Keratinocyte (primary cell): ENCODE measurements around the gene WNT16. TPM values are rescaled to one million over a fixed set of nuclear protein-coding genes. Genes with fewer than 3 reads are reported as not detected.

ENCODE experiments used
- DNase-seq: peaks from one replicate; pipeline ENCODE4 v3.0.0-alpha.2; 2011; ENCODE audit warnings: low read depth, missing footprints, low spot score
- FAIRE-seq: peaks from 2 replicates; lab custom pipeline; 2011; peaks lifted over from hg19 to GRCh38; lab: Jason Lieb, UNC
- H2AFZ ChIP-seq: 2 replicates; pipeline ENCODE4 v1.6.0; 2012; ENCODE audit warnings: low read length, control low read depth, inconsistent platforms; ENCODE audit not compliant: control insufficient read depth
- H3K27ac ChIP-seq: 2 replicates; pipeline ENCODE4 v1.5.1; 2011; ENCODE audit warnings: low read length; ENCODE audit not compliant: control insufficient read depth, insufficient read depth
- H3K27me3 ChIP-seq: 3 replicates; pipeline ENCODE4 v1.6.0; 2011; ENCODE audit warnings: low read length; ENCODE audit not compliant: control insufficient read depth, insufficient read depth; ENCODE audit errors: extremely low read depth
- H3K36me3 ChIP-seq, 2 experiments: 2 replicates in 1 of 2; 3 replicates in 1 of 2; pipeline ENCODE4 v1.5.1; 2011; ENCODE audit warnings: low read length in 2 of 2, mild to moderate bottlenecking in 1 of 2; ENCODE audit not compliant: control insufficient read depth in 2 of 2, insufficient read depth in 2 of 2; ENCODE audit errors: extremely low read depth in 1 of 2
- H3K4me1 ChIP-seq: 3 replicates; pipeline ENCODE4 v1.5.1; 2011; ENCODE audit warnings: low read length; ENCODE audit not compliant: control insufficient read depth, insufficient read depth; ENCODE audit errors: extremely low read depth
- H3K4me2 ChIP-seq: 3 replicates; pipeline ENCODE4 v1.6.0; 2011; ENCODE audit warnings: low read depth, low read length; ENCODE audit not compliant: control insufficient read depth, insufficient read depth; ENCODE audit errors: extremely low read depth
- H3K4me3 ChIP-seq, 3 experiments: fragments of 200-600 bp in 1 of 3; sonication (generic) in 1 of 3; 2 replicates in 2 of 3; 3 replicates in 1 of 3; pipeline ENCODE4 v1.5.1; 2011 to 2016; ENCODE audit warnings: low read length in 3 of 3, mild to moderate bottlenecking in 3 of 3, control low read depth in 2 of 3, inconsistent platforms in 1 of 3, low read depth in 1 of 3, mixed read lengths in 1 of 3, mixed run types in 1 of 3, moderate library complexity in 1 of 3; ENCODE audit not compliant: control insufficient read depth in 2 of 3, insufficient read depth in 2 of 3; ENCODE audit errors: extremely low read depth in 1 of 3
- H3K79me2 ChIP-seq: 2 replicates; pipeline ENCODE4 v1.6.0; 2012; ENCODE audit warnings: low read length; ENCODE audit not compliant: control insufficient read depth, insufficient read depth
- H3K9ac ChIP-seq: 3 replicates; pipeline ENCODE4 v1.6.0; 2011; ENCODE audit warnings: low read length; ENCODE audit not compliant: control insufficient read depth, insufficient read depth; ENCODE audit errors: extremely low read depth
- H3K9me1 ChIP-seq: 3 replicates; pipeline ENCODE4 v1.6.0; 2011; ENCODE audit warnings: low read length; ENCODE audit not compliant: control insufficient read depth, insufficient read depth; ENCODE audit errors: extremely low read depth
- H3K9me3 ChIP-seq: 2 replicates; pipeline ENCODE4 v1.5.1; 2012; ENCODE audit warnings: low read depth, low read length; ENCODE audit not compliant: control insufficient read depth
- H4K20me1 ChIP-seq: 3 replicates; pipeline ENCODE4 v1.6.0; 2011; ENCODE audit warnings: low read length; ENCODE audit not compliant: control insufficient read depth, insufficient read depth; ENCODE audit errors: extremely low read depth
- EZH2 ChIP-seq: IDR thresholded peaks from one replicate; pipeline ENCODE4 v1.6.1; 2012; ENCODE audit warnings: inconsistent platforms, mild to moderate bottlenecking, low read length, moderate library complexity
- dilution Hi-C: fragments of 300-500 bp; cut with MboI; formaldehyde crosslinking; loops from one replicate; pipeline ENCODE4 v1.7.0; 2020; ENCODE audit warnings: low sequenced_read_pairs; ENCODE audit not compliant: extremely low pct_ligation_motif_present
- polyA plus RNA-seq, 5 experiments: library from polyadenylated mRNA; depleted of rRNA in 3 of 5; stranded (reverse) in 3 of 5; stranded (forward) in 1 of 5; unstranded in 1 of 5; fragments of >200 nt; gene quantifications; 1 replicate in 1 of 5; 2 replicates in 3 of 5; 3 replicates in 1 of 5; pipeline versions ENCODE4 v1.2.1 to v1.2.3, GENCODE V29; 2011 to 2012; ENCODE audit warnings: missing spikeins in 2 of 5, low read depth in 1 of 5, low replicate concordance in 1 of 5
- TF ChIP-seq, protein P1 (sequence below), 3 experiments: IDR thresholded peaks in 1 of 3; conservative IDR thresholded peaks in 1 of 3; optimal IDR thresholded peaks in 1 of 3; 2 replicates in 2 of 3; 3 replicates in 1 of 3; pipeline versions ENCODE3 to v1.5.1; 2011; ENCODE audit warnings: low read length in 3 of 3, mild to moderate bottlenecking in 3 of 3, moderate library complexity in 2 of 3, control low read depth in 1 of 3, inconsistent platforms in 1 of 3; ENCODE audit not compliant: insufficient read depth in 2 of 3; ENCODE audit errors: extremely low read depth in 1 of 3

WNT16 gene
- polyA plus RNA-seq, 1 donor (not counting 4 experiments of a cell fraction or from before 2014, with no cell fraction given) = not detected

DNA sequence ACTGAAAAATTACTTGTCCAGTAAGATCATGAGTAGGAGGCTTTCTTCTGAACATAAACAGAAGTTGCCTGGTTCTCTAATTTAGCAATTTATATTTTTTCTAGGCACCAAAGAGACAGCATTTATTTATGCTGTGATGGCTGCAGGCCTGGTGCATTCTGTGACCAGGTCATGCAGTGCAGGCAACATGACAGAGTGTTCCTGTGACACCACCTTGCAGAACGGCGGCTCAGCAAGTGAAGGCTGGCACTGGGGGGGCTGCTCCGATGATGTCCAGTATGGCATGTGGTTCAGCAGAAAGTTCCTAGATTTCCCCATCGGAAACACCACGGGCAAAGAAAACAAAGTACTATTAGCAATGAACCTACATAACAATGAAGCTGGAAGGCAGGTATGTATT, 2.8 kb downstream of the WNT16 start:
- FAIRE-seq (no peak), DNase-seq (no peak)
- peaks cover 14% of the 10 kb centered on the region for H3K4me1 ChIP-seq
- TF ChIP-seq, protein P1, sequence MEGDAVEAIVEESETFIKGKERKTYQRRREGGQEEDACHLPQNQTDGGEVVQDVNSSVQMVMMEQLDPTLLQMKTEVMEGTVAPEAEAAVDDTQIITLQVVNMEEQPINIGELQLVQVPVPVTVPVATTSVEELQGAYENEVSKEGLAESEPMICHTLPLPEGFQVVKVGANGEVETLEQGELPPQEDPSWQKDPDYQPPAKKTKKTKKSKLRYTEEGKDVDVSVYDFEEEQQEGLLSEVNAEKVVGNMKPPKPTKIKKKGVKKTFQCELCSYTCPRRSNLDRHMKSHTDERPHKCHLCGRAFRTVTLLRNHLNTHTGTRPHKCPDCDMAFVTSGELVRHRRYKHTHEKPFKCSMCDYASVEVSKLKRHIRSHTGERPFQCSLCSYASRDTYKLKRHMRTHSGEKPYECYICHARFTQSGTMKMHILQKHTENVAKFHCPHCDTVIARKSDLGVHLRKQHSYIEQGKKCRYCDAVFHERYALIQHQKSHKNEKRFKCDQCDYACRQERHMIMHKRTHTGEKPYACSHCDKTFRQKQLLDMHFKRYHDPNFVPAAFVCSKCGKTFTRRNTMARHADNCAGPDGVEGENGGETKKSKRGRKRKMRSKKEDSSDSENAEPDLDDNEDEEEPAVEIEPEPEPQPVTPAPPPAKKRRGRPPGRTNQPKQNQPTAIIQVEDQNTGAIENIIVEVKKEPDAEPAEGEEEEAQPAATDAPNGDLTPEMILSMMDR (optimal IDR thresholded peaks at IDR 0.05 in 1 of 3, IDR thresholded peaks at IDR 0.05 in 1 of 3, conservative IDR thresholded peaks at IDR 0.05 in 1 of 3; ENCODE audit: extremely low read depth in 1 of 3, insufficient read depth in 2 of 3, low read length in 3 of 3) = no peak
- TF ChIP-seq EZH2 = peak; percentile 13
- peaks cover 32% of the 10 kb centered on the region for H3K27me3 ChIP-seq
- H3K9ac ChIP-seq = no peak overlapping the region
- no peak overlapping the region for H2AFZ ChIP-seq
- H3K36me3 ChIP-seq = no peaks in the 10 kb centered on the region
- H3K79me2 ChIP-seq = no peaks in the 10 kb centered on the region
- dilution Hi-C loops = no loop called here
- no peaks in the 10 kb centered on the region for H3K9me1 ChIP-seq
- H3K9me3 ChIP-seq = no peaks in the 10 kb centered on the region
- no peak overlapping the region for H3K4me2 ChIP-seq
- H3K4me3 ChIP-seq = no peak overlapping the region
- H3K27ac ChIP-seq = no peak overlapping the region
- peaks cover 4% of the 10 kb centered on the region for H4K20me1 ChIP-seq

DNA sequence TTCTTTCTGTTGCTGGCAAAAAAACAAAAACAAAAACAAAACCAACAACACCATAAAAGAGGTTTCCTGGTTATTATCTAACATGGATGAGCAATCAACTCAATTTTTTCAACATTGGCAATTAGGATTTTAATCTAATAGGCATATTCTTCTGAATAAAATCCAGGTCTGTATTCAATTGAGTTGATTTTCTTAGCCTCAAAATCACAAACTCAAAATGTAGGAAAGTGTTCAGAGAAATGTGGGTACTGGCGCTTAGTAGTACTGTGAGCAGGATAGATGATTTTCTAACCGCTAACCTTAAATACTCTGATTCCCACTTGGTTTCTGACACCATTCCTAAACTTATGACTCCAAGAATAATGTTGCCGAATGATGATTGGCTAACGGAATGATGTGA, 5.6 kb downstream of the WNT16 start:
- TF ChIP-seq, protein P1 (optimal IDR thresholded peaks at IDR 0.05 in 1 of 3, IDR thresholded peaks at IDR 0.05 in 1 of 3, conservative IDR thresholded peaks at IDR 0.05 in 1 of 3; ENCODE audit: extremely low read depth in 1 of 3, insufficient read depth in 2 of 3, low read length in 3 of 3) = no peak
- no peak for TF ChIP-seq EZH2
- Histone ChIP-seq H3K79me2 (no peaks in the 10 kb centered on the region), H3K9me1 (no peaks in the 10 kb centered on the region), H3K4me3 (no peak overlapping the region), H3K4me1 (peaks cover 9% of the 10 kb centered on the region), H4K20me1 (no peaks in the 10 kb centered on the region), H3K27me3 (peaks cover 14% of the 10 kb centered on the region), H3K9ac (no peak overlapping the region), H3K9me3 (no peaks in the 10 kb centered on the region), H3K27ac (no peak overlapping the region), H2AFZ (no peak overlapping the region), H3K4me2 (no peak overlapping the region), H3K36me3 (no peaks in the 10 kb centered on the region)
- FAIRE-seq (no peak), DNase-seq (no peak)
- dilution Hi-C loops = no loop called here
